Measurements from ENCODE around the gene PLXNA1.

DNA sequence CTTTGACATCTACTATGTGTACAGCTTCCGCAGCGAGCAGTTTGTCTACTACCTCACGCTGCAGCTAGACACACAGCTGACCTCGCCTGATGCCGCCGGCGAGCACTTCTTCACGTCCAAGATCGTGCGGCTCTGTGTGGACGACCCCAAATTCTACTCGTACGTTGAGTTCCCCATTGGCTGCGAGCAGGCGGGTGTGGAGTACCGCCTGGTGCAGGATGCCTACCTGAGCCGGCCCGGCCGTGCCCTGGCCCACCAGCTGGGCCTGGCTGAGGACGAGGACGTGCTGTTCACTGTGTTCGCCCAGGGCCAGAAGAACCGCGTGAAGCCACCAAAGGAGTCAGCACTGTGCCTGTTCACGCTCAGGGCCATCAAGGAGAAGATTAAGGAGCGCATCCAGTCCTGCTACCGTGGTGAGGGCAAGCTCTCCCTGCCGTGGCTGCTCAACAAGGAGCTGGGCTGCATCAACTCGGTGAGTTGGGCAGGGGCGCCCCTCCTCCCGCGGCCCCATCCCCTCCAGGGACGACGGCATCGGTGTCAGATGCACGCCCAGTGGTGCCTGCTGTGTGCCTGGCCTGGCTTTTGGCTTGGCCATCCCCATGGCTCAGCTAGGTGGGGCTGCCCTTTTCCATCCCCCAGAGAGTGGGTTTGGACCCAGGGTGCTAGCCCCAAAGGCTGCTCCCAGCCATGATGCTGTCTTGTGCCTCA, 6.6 kb downstream of the PLXNA1 start:
- TF ChIP-seq ZSCAN29 (IDR thresholded peaks at IDR 0.05) (no peak), POLR2A (IDR thresholded peaks at IDR 0.05; ENCODE audit: low read depth, low read length) (no peak), CREM (IDR thresholded peaks at IDR 0.05; ENCODE audit: low read depth) (no peak)
- TF ChIP-seq, protein P1, sequence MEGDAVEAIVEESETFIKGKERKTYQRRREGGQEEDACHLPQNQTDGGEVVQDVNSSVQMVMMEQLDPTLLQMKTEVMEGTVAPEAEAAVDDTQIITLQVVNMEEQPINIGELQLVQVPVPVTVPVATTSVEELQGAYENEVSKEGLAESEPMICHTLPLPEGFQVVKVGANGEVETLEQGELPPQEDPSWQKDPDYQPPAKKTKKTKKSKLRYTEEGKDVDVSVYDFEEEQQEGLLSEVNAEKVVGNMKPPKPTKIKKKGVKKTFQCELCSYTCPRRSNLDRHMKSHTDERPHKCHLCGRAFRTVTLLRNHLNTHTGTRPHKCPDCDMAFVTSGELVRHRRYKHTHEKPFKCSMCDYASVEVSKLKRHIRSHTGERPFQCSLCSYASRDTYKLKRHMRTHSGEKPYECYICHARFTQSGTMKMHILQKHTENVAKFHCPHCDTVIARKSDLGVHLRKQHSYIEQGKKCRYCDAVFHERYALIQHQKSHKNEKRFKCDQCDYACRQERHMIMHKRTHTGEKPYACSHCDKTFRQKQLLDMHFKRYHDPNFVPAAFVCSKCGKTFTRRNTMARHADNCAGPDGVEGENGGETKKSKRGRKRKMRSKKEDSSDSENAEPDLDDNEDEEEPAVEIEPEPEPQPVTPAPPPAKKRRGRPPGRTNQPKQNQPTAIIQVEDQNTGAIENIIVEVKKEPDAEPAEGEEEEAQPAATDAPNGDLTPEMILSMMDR (IDR thresholded peaks at IDR 0.05 in 2 of 3, conservative IDR thresholded peaks at IDR 0.05 in 1 of 3; ENCODE audit: control insufficient read depth in 2 of 3, extremely low read depth in 1 of 3, insufficient read depth in 1 of 3, low read depth in 3 of 3, low read length in 3 of 3): no peak
- TF ChIP-seq, protein P2, sequence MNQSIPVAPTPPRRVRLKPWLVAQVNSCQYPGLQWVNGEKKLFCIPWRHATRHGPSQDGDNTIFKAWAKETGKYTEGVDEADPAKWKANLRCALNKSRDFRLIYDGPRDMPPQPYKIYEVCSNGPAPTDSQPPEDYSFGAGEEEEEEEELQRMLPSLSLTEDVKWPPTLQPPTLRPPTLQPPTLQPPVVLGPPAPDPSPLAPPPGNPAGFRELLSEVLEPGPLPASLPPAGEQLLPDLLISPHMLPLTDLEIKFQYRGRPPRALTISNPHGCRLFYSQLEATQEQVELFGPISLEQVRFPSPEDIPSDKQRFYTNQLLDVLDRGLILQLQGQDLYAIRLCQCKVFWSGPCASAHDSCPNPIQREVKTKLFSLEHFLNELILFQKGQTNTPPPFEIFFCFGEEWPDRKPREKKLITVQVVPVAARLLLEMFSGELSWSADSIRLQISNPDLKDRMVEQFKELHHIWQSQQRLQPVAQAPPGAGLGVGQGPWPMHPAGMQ (IDR thresholded peaks at IDR 0.05; ENCODE audit: borderline replicate concordance): no peak
- TF ChIP-seq, protein P3, sequence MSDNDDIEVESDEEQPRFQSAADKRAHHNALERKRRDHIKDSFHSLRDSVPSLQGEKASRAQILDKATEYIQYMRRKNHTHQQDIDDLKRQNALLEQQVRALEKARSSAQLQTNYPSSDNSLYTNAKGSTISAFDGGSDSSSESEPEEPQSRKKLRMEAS (IDR thresholded peaks at IDR 0.05; ENCODE audit: low read depth, low read length): no peak
